ENCODE data around the gene KIAA0930.

Gene KIAA0930

DNA sequence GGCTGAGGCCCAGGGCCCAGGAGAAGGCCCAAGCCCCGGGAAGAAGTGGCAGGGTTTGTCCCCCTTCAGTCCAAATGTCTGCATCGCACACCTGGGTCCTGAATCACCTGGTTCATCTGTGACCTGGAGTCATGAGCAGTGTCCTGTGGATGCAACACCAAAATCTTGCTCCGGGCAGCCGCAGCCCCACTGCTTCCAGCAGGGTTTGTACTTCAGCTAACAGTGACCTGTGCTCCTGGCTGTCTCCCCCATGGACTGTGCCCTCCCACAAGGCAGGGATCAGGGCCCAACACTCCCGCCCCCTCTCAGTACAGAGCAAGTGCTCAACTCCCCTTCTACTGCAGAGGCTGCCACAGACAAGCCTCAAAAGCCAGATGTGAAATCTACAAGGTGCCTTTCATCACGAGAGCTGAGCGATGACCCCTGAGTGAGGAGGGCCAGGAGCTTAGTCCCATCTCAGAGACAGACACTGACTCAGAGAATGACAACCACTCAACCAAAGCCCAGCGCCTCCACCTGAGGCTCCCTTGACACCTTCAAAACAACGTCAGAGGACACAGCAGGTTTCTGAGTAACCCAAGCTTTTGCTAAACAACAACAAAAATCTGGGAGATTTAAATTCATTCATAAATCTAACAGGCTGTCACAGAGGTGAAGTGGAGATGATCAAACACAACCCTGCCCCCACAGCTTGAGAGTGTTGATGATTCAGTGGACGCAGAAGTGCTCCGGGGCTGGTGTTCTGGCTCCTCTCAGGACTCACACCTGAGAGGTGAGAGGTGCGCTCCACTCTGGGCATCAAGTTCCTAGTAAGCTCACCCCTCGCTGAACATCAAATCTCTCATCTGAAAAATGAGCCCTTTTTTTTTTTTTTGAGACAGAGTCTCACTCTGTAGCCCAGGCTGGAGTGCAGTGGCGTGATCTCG lies 3.4 kb downstream of the KIAA0930 start:
- ATAC-seq (no peak), DNase-seq (no peak)

DNA sequence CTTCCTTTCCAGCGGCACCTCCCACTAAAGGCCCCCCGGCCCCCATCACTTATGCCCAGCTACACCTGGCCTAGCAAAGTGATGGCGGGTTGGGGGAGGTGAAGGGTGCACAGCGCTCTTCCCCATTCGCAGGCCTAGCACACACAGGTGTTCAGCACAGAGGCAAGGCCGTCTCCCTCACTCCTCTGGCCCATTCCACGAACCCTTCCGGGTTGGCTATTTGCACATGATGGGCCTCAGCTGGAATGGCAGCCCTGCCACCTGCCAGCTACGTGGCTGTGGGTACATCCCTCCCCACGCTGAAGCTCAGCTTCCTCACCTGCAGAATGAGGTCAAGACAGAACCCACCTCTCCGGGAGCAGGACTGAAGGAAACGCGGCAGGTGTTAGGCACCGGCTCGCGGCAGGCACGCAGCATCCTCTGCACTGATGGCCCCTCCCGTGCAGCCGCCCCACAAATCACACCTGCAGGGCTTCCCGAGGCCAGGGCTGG lies 4.8 kb downstream of the KIAA0930 start:
- ATAC-seq, result no peak
- DNase-seq, result no peak

DNA sequence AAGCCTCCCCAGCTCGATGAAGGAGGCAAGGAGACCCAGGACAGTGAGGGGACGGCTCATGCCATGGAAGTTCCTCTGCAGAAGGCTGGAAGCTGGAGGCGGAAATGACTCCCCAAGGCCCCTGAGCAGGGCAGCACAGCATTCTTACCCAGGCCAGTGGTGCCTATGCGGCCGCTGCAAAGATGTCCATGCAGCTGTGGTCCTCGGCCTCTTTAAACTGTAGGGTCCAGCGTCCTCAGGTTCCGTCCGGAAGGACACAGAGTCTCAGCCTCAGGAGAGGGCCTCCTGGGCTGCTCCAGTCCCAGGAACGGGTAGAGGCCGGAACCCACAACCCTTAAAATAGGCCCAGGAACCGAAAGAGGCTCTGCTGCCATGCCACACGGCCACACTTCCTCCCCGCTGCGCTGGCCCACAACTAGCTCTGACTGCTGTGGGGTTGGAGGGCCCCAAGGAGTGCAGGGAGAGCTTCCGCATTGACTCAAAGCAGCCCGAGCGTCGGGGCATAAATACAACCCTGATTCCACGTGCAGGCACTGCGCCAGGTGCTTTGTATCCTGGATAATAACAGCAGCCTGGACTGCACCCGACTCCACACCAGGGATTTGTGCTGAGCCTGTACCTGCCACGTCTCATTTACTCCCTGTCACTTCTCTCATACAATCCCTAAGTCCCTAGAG lies 5.5 kb downstream of the KIAA0930 start:
- ATAC-seq (peak; percentile 29), DNase-seq (peak; percentile 36)

DNA sequence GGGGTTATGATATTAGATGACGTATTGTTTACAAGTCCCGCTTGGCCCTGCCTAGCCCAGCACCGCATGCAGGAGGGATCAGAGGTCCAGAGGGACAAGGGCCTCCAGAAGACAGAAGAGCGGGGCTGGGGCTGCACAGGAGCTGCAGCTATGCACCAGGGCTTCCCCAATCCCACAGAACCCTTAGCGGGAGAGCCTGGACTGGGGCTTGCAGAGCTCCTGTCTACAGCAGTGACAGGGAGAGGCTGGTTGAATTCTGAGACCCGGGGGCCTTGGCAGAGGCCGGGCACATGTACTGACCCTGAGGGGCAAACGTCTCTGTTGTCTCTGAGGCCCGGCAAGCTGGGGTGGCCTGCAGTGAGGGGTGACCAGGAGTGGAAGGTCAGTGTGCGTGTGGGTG lies 6.9 kb downstream of the KIAA0930 start:
- no peak for ATAC-seq
- no peak for DNase-seq

DNA sequence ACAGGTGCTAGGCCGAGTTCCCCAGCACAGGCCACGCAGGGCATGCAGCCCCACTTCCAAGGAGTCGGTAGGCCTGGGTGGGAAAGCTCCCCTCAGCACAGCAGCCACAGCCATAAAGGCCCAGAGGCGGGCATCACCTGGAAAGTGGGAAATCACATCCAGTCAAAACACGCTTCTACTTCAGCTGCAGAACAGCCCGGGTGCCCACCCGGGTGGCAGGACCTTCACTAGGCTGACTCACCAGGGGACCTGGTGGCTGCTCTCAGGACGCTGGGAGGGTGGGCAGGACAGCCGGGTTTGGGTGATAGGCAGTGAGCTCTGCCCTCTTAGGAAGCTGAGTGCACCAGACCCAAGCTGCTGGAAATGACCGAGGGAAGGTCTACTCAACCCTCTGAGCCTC lies 7.3 kb downstream of the KIAA0930 start:
- ATAC-seq, result no peak
- DNase-seq, result no peak

DNA sequence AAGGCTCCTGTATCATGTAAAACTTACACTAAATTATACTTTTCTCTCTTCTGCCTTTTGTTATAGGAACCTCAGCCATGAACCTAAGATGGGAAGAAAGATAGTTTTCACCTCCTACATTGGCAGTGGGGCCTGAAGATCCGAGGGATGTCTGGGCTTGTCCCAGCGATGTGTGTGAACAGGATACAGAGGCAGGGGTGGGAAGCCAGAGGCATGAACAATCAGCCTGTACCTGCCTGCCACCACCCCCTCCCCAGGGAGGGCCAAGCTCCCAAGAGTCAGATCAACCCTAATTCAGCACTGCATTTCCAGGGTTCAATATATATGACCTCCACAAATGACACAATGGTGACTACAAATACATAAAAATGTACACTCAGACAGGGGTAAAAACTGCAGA lies 9.4 kb downstream of the KIAA0930 start:
- ATAC-seq (no peak), DNase-seq (no peak)

DNA sequence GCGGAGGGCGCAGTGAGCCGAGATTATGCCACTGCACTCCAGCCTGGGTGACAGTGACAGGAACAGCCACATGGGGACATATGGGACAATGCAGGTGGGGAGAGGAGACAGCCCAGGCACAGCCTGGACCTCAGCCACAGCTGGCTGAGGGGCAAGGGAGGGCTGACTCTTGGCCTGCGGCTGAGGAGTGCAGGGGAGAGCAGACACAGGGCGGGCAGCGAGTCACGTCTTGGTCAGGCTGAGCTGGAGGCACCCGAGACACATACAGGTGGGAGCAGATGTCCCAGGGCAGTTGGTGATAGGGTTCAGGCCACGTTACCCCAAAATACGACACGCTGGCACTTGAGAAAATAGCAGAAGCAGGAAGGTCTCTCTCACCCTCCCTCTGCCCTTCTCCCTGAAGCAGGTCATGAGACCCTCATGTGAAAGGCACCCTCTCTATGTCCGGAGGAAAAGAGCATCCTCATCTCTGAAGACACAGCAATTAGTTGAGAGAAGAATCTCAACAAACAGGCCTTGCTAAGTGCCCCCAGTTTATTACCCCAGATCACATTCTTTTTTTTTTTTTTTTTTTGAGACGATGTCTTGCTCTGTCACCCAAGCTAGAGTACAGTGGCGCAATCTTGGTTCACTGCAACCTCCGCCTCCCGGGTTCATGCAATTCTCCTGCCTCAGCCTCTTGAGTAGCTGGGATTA lies 10.5 kb downstream of the KIAA0930 start:
- no peak for ATAC-seq
- no peak for DNase-seq

DNA sequence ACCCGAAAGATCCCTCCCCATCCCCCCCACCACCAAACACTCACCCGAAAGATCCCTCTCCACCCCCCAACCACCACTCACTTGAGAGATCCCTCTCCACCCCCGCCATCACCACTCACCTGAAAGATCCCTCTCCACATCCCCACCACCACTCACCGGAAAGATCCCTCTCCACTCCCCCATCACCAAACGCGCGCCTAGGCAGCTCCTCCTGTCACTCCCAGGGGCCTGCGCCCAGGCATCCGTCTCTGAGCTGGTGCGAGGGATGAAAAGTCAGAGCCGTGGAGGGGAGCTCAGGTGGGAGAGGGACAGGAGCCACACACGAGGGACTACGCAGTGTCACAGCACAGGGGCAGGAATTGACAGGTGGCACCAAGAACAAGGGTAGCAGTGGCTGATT lies 11.5 kb downstream of the KIAA0930 start:
- DNase-seq (no peak), ATAC-seq (no peak)

DNA sequence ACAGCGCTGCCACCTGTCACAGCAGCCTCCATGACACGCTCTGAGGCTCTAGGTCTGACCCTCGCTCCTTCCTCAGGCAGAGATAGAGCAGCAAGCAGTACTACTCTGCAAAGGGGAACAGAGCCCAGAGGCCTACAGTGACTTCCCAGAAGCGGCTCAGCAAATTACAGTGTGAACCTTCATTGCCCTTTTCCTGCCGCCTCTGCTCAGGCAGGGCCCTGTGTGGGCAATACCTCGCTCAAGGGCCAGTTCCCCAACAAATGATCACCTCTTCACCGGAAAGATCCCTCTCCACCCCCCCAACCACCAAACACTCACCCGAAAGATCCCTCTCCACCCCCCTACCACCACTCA lies 12.3 kb downstream of the KIAA0930 start:
- ATAC-seq (no peak), DNase-seq (no peak)

DNA sequence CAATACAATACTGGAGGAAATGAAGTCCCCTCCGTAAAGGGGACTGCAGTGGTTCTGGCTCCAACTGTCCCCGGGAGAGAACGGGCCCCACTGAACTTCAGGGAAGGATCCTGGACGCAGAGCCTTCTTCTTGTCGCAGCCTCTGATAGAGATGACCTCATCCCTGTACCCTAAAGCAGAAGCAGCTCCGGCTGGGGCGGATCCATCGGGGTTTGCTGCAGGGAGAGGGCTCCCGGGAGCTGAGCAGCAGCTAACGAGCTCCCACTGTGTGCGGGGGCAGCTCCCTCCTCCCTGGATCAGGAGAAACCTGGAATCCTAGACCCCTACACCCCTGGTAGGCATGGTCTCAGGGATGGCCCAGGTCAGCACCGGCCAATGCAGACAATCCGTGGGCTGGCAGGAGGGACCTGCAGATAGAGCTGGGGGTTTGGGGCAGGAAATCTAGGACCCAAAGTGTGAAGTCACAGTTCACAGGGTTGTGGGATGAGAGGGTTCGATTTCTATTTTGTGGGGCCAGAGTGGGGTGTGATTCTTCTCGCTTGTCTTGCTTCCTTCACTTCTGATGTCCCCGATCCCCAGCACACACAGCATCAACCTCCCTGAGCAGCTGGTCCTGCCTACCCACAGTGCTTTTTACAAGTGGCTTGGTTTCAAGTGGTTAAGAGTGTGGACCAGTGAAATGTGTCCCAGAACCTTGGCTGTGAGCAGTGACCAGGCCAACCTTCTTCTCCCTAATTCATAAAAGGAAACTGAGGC lies 12.9 kb downstream of the KIAA0930 start:
- no peak for ATAC-seq

DNA sequence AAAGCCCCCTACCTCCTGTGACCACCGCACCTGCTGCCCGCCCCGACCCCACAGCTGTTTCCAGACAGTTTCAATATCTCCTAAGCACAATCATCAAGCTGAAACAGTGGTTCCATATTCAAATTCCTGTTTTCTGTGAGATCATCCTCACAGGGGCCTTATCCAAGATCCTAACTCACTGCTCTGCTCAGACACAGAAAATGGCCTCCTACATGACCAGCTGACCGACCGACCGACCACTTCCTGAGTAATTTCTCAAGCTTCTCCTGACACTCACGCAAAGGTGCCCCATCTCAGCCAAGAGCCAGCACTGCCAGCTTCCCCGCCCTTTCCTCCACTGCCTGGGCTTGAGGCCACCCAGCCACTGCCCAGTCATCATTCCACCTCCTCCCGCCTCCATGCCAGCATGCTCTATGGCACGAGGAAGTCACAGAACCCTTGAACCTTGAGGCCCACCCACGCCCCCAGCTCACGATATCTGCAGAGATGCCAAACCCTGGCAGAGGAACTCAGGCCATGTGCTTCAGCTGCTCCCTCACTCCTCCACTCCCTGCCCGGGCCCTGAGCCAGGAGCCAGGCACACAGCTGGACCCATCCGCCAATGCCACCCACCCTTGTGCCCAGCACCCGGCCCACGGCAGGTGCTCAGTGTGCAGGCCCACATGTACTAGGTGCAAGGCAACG lies 14.0 kb downstream of the KIAA0930 start:
- ATAC-seq (no peak), DNase-seq (no peak)

More for the DNA sequence above, 12.9 kb downstream of the KIAA0930 start:
- no peak for DNase-seq

DNA sequence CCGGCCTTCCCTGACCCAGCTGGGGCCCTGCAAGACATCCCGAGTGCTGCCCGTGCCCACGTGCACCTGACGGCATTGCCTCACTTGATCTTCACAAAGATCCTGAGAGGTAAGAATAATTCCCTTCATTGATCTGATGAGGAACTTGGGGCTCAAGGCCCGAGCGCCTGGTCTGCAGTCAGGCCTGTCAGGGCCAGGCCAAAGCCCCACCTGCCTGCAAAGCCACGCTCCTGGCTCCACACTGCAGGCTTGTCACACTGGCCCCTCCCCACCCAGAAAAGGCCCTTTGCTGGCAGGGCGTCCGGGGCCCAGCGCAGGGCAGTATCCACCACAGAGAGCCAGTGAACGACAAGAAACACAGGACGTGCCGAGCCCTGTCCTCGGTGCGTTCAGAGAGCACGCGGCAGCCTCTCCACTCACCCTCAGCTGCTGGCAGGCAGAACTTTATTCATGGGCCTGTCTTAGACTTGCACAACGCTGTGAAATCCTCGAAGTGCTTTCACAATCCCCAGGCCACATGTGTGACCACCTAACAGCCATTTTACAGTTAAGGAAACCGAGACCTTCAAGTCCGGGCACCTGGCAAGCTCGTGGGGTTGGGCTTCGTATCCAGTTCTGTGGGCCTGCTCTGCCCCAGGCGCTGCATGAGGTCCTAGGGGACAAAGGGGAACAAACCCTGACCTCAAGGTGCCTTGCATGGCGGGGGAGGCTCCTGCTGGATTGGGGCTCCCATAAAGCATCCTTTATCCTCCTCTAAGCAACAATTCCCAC lies 14.8 kb downstream of the KIAA0930 start:
- DNase-seq (no peak), ATAC-seq (no peak)

DNA sequence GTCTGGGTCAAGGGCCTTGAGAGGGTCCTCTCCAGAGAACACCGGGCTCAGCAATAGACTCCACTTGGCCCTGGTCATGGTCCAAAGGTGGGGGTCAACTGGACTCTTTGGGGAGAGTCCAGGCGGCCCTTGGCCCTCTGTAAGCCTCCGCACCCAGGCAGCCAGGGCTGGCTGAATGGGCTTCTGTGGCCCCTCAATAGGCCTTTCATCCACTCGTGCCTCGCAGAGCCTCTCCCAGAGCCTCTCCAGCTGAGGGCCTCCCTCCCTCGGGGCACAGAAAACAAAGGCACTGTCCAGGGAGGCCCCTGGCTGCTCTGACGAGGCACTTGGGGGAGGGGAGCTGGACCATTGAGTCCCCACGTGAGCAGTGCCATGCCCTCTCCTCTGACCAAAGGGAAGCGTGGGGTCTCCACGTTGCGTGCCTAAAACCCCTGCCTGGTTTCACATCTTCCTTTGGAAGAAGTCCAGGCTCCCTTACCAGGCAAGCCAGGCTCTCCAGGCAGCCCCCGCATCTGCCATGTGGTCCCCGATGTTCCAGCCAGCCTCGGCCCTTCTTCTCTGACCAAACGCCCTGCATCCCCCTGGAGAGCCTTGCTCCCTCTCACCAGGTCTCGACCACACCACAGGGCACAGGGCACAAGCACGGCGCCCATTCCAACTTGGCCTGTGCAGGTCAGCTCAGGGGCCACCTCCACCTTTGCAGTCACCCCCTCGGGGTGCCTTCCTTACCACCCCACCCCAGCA lies 15.5 kb downstream of the KIAA0930 start:
- no peak for DNase-seq
- ATAC-seq, result no peak

DNA sequence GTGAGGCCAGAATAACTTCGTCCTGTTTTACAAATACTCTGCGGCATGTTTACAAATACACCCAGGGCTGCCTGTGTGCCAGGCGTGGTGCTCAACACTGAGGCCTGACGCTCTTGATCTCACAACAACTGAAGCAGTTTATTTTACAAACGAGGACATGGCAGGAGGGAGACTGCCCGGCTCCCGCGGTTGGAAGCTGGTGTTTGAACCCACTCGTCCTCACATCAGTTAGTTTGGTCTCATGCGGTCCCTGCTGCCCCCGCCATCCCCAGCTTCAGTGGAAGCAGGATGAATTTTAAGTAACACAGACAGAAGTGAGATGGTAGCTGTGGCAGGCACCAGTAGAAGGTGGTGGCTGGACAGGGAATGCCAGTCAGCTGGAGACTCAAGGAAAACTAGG lies 16.4 kb downstream of the KIAA0930 start:
- DNase-seq, result no peak
- no peak for ATAC-seq

DNA sequence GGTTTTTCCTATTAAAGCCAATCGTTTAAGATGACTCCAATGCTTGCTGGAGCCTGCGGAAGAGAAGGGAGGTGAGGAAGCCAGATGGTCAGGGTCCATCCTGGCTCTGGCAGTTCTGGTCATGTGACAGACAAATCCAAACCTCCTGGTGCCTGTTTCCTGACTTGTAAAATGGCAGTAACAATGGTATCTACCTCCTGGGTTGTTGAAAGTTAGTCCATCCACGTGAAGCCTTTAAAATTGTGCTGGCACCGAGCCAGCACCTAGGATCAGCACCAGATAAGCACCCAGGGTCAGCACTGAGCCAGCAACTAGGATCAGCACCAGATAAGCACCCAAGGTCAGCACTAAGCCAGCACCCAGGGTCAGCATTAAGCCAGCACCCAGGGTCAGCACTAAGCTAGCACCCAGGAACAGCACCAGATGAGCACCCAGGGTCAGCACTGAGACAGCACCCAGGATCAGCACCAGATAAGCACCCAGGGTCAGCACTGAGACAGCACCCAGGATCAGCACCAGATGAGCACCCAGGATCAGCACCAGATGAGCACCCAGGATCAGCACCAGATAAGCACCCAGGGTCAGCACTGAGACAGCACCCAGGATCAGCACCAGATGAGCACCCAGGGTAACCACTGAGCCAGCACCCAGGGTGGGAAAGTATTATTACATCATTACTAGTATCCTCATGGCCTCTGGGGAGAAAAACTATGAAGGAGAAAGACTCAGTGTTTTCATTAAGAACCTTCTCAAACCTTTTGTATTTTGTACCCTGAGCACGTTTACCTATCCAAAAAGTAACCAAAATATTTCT lies 17.2 kb downstream of the KIAA0930 start:
- DNase-seq (no peak), ATAC-seq (no peak)

DNA sequence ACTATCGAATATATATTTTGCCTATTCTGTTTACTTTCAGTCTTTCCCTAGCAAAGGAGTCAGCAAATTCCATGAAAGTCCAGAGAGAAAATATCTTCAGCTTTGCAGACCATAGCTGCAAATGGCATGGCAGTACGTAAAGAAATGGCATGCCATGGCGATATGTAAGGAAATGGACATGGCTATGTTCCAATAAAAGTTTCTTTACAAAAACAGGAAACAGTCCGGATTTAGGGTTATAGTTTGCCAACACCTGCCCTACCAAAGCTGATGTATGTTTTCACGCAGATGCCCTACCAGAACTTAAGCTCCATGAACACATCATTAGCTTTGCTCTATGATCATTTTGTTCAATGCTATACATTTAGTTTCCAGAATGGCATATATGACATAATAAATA lies 19.5 kb downstream of the KIAA0930 start:
- no peak for DNase-seq

DNA sequence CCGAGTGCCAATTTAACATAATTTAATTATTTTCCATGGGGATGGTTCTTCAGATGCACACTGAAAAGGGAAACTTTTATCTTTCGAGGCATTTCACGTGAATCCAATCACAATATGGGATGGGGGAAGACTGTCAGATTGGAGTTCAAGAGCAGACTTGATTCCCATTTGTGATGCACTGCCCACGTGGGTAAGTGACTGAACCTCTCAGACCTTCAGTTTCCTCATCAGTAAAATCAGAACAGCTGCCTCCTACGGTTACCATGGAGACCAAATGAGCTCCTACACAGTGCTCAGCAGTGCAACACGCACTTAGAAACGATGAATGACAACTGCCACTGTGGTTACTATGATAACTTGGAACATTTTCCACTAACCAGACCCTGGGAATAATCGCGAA lies 21.7 kb downstream of the KIAA0930 start:
- ATAC-seq, result peak; percentile 97
- peak; percentile 37 for DNase-seq

More for the DNA sequence above, 19.5 kb downstream of the KIAA0930 start:
- ATAC-seq, result no peak

DNA sequence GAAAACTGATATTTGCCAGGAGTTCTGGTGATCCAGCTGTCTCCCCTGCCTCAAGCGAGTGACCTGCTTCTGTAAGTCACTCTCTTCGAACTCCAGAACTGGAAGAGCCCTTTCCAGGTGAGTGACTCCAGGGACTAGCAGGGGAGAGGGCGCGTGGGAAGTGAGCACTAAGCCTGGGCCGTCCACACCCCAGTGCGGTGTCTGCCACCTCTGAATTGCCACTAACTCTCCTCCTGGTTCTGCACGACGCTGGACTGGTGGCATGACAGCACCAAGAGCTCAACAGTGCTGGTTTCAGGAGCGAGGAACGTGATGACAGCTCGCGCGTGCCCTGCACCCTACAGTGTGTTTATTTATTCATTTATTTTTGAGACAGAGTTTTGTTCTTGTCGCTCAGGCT lies 22.9 kb downstream of the KIAA0930 start:
- ATAC-seq, result no peak
- DNase-seq, result no peak

DNA sequence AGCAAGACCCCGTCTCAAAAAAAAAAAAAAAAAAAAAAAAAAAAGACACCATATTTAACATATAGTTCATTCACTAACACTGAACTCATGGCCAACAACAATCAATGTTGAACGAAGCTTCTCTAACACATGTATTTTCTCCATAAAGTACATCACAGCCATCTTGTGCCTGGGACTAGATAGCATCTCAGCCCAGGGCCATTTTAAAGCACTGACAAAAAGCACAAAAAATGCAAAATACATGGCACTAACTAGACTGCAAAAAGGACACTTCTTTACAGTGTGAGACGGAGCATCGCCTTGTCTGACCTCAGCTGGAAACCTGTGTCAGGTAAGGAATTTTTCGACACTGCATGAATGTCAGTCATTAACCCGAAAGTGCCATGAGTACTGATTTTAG lies 23.3 kb downstream of the KIAA0930 start:
- DNase-seq (no peak), ATAC-seq (no peak)

Data from stimulated activated naive CD8-positive, alpha-beta T cell treated with anti-CD3 and anti-CD28 coated beads, Interleukin-15, Interleukin-2, amounts not matched to agents 100 U/mL and 50 U/mL, for 24 hours (primary cell).